Astrocyte (in vitro differentiated cells and primary cell): ENCODE data around the gene SRCIN1. TPM values are rescaled to one million over a fixed set of nuclear protein-coding genes. Genes with fewer than 3 reads are reported as not detected.

ENCODE experiments used
- DNase-seq: peaks from one replicate; pipeline ENCODE4 v3.0.0-alpha.2; 2010; ENCODE audit warnings: low read depth
- FAIRE-seq: peaks from 2 replicates; lab custom pipeline; 2011; peaks lifted over from hg19 to GRCh38; lab: Jason Lieb, UNC
- H2AFZ ChIP-seq: 2 replicates; pipeline ENCODE4 v1.6.0; 2012; ENCODE audit warnings: low read depth, low read length, inconsistent platforms
- H3K27ac ChIP-seq: 2 replicates; pipeline ENCODE4 v1.5.1; 2011; ENCODE audit warnings: low read depth, low read length, inconsistent platforms
- H3K27me3 ChIP-seq: 2 replicates; pipeline ENCODE4 v1.6.0; 2011; ENCODE audit warnings: low read length, inconsistent platforms; ENCODE audit not compliant: insufficient read depth
- H3K36me3 ChIP-seq: 2 replicates; pipeline ENCODE4 v1.5.1; 2011; ENCODE audit warnings: low read length, inconsistent platforms; ENCODE audit not compliant: insufficient read depth
- H3K4me1 ChIP-seq: 2 replicates; pipeline ENCODE4 v1.5.1; 2011; ENCODE audit warnings: low read length, inconsistent platforms; ENCODE audit not compliant: insufficient read depth
- H3K4me2 ChIP-seq: 2 replicates; pipeline ENCODE4 v1.6.0; 2012; ENCODE audit warnings: low read length, inconsistent platforms
- H3K4me3 ChIP-seq: 2 replicates; pipeline ENCODE4 v1.5.1; 2011; ENCODE audit warnings: low read depth, mild to moderate bottlenecking, low read length, inconsistent platforms; ENCODE audit not compliant: insufficient read depth
- H3K79me2 ChIP-seq: 2 replicates; pipeline ENCODE4 v1.6.0; 2012; ENCODE audit warnings: mild to moderate bottlenecking, low read length, inconsistent platforms; ENCODE audit not compliant: insufficient read depth
- H3K9ac ChIP-seq: 2 replicates; pipeline ENCODE4 v1.6.0; 2012; ENCODE audit warnings: mild to moderate bottlenecking, low read length, inconsistent platforms
- H3K9me3 ChIP-seq: 2 replicates; pipeline ENCODE4 v1.5.1; 2012; ENCODE audit warnings: low read depth, mild to moderate bottlenecking, low read length, inconsistent platforms; ENCODE audit not compliant: insufficient read depth
- H4K20me1 ChIP-seq: 2 replicates; pipeline ENCODE4 v1.6.0; 2012; ENCODE audit warnings: low read length, inconsistent platforms; ENCODE audit not compliant: insufficient read depth
- H3K27ac Mint-ChIP-seq: one replicate; pipeline ENCODE4 v1.8.0; 2021; ENCODE audit warnings: mild to moderate bottlenecking, mixed read lengths; ENCODE audit not compliant: unreplicated experiment
- H3K27me3 Mint-ChIP-seq: one replicate; pipeline ENCODE4 v1.8.0; 2021; ENCODE audit warnings: low read depth, mixed read lengths; ENCODE audit not compliant: unreplicated experiment
- H3K36me3 Mint-ChIP-seq: one replicate; pipeline ENCODE4 v1.8.0; 2021; ENCODE audit warnings: low read depth, mixed read lengths; ENCODE audit not compliant: unreplicated experiment
- H3K4me1 Mint-ChIP-seq: one replicate; pipeline ENCODE4 v1.8.0; 2021; ENCODE audit warnings: low read depth, mixed read lengths; ENCODE audit not compliant: unreplicated experiment
- H3K4me3 Mint-ChIP-seq: one replicate; pipeline ENCODE4 v1.8.0; 2021; ENCODE audit warnings: mild to moderate bottlenecking, moderate library complexity, mixed read lengths; ENCODE audit not compliant: unreplicated experiment
- H3K9me3 Mint-ChIP-seq: one replicate; pipeline ENCODE4 v1.8.0; 2021; ENCODE audit warnings: mild to moderate bottlenecking, mixed read lengths; ENCODE audit not compliant: unreplicated experiment
- EZH2 ChIP-seq: IDR thresholded peaks from 2 replicates; pipeline ENCODE4 v1.6.1; 2012; ENCODE audit warnings: mild to moderate bottlenecking, low read length, inconsistent platforms; ENCODE audit not compliant: insufficient read depth
- total RNA-seq: library from RNA; stranded (reverse); gene quantifications from 2 replicates; pipeline ENCODE4 v1.2.1, GENCODE V29; 2021
- TF ChIP-seq, protein P1 (sequence below): IDR thresholded peaks from 2 replicates; pipeline ENCODE4 v1.5.1; 2011; ENCODE audit warnings: low read depth, mild to moderate bottlenecking, inconsistent platforms, low read length, moderate library complexity; ENCODE audit not compliant: insufficient read depth

The SRCIN1 gene
- total RNA-seq, 1 donor from 2014 or later, result 1.5 TPM

DNA sequence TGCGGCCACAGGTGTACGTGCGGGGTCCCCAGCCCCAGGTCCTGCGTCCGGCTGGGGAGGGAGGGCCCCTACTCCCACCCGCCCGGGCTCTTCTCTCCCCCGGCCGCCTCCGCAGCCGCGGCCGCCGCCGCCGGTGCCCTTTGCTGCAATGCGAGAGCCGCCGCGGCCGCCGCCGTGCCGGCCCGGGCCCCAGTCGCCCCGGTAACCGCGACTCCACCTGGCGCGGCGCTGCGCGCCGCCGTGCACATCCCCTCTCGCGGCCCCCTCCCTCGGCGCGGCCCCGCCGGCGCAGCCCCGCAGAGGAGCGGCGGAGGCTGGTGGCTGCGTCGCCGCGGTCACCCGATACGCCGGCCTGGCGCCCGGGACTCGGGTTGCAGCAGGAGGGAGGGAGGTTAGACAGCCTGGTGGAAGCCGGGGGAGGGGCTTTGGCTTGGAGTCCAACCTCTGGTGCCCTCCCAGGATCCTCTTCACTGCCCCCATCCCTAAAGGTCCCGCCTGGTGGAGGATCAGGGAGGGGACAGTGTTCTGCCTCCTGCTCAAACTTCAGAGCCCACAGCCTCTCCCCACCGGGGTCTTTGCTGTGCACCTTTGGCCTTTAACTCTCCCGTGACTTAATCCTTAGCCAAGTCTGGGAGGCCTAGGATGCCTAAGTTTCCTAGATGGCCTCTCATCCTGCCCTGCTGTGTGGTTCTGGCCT, 32.9 kb downstream of the SRCIN1 start:
- Mint-ChIP-seq H3K4me1 (peaks cover 7% of the 10 kb centered on the region), H3K4me3 (no peak overlapping the region), H3K9me3 (peaks cover 3% of the 10 kb centered on the region), H3K27ac (no peak overlapping the region), H3K27me3 (peaks cover 88% of the 10 kb centered on the region), H3K36me3 (peaks cover 7% of the 10 kb centered on the region)
- H3K9ac ChIP-seq, result no peak overlapping the region
- no peak overlapping the region for H2AFZ ChIP-seq
- peaks cover 56% of the 10 kb centered on the region for H3K27me3 ChIP-seq
- no peak overlapping the region for H3K27ac ChIP-seq
- DNase-seq (no peak), FAIRE-seq (no peak)
- H3K79me2 ChIP-seq, result no peaks in the 10 kb centered on the region
- H3K9me3 ChIP-seq, result no peaks in the 10 kb centered on the region
- peaks cover 6% of the 10 kb centered on the region for H4K20me1 ChIP-seq
- H3K36me3 ChIP-seq, result no peaks in the 10 kb centered on the region
- H3K4me1 ChIP-seq, result no peaks in the 10 kb centered on the region
- peak overlapping the region; percentile 46 for H3K4me2 ChIP-seq
- peak; percentile 98 for TF ChIP-seq EZH2
- TF ChIP-seq, protein P1, sequence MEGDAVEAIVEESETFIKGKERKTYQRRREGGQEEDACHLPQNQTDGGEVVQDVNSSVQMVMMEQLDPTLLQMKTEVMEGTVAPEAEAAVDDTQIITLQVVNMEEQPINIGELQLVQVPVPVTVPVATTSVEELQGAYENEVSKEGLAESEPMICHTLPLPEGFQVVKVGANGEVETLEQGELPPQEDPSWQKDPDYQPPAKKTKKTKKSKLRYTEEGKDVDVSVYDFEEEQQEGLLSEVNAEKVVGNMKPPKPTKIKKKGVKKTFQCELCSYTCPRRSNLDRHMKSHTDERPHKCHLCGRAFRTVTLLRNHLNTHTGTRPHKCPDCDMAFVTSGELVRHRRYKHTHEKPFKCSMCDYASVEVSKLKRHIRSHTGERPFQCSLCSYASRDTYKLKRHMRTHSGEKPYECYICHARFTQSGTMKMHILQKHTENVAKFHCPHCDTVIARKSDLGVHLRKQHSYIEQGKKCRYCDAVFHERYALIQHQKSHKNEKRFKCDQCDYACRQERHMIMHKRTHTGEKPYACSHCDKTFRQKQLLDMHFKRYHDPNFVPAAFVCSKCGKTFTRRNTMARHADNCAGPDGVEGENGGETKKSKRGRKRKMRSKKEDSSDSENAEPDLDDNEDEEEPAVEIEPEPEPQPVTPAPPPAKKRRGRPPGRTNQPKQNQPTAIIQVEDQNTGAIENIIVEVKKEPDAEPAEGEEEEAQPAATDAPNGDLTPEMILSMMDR, result no peak
- no peak overlapping the region for H3K4me3 ChIP-seq

DNA sequence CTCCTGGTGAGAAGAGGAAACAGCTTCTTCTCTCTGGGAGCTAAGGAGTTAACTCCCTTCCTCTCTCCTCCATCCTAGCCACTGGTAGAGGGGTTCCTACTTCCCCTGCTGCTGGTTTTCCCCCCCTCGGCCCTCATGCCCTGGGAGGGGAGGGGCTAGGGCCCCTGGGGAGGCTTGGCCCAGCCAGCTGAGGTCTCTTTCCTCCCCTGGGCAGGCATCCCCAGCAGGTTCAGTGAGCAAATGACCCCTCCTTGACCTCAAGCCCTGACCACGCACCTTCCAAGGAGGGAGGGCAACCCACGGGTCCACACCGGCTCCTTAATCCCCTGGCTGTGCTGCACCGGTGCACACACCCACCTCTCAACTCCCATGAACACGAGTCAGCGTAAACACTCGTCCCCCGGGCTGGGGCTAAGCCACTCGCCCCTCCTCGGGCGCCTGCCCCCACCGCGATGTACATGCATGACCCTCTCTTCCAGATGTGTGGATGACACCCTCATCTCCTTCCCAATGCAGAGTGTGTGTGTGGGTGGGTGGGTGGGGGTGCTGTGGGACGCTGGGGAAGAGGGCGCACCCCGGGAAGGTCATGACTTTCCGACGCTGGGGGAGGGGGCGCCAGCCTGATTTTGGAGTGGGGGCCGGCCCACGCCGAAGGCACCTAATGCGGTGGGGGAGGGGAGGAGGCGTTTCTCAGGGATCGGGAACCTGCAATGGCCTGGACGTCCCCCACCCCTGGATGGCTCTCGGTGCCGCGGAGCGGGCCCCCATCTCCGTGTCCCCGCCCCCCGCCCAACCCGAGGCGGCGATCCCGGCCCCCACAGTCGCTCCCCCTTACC, 33.7 kb downstream of the SRCIN1 start:
- no peaks in the 10 kb centered on the region for H3K4me1 ChIP-seq
- H2AFZ ChIP-seq, result no peak overlapping the region
- peaks cover 7% of the 10 kb centered on the region for H3K36me3 Mint-ChIP-seq
- peaks cover 7% of the 10 kb centered on the region for H3K4me1 Mint-ChIP-seq
- no peaks in the 10 kb centered on the region for H3K36me3 ChIP-seq
- peaks cover 3% of the 10 kb centered on the region for H3K9me3 Mint-ChIP-seq
- TF ChIP-seq EZH2, result no peak
- TF ChIP-seq, protein P1, result no peak
- no peak for DNase-seq
- no peak for FAIRE-seq
- H3K4me3 Mint-ChIP-seq, result peak overlapping the region; percentile 60
- H3K27ac ChIP-seq, result no peak overlapping the region
- H3K4me2 ChIP-seq, result peak overlapping the region; percentile 46
- no peaks in the 10 kb centered on the region for H3K79me2 ChIP-seq
- peaks cover 6% of the 10 kb centered on the region for H4K20me1 ChIP-seq
- H3K27ac Mint-ChIP-seq, result no peak overlapping the region
- no peaks in the 10 kb centered on the region for H3K9me3 ChIP-seq
- H3K27me3 ChIP-seq, result peaks cover 55% of the 10 kb centered on the region
- no peak overlapping the region for H3K9ac ChIP-seq
- no peak overlapping the region for H3K4me3 ChIP-seq
- peaks cover 89% of the 10 kb centered on the region for H3K27me3 Mint-ChIP-seq
